Measurements from ENCODE around the gene RTN4R.

- TF ChIP-seq, protein P1, sequence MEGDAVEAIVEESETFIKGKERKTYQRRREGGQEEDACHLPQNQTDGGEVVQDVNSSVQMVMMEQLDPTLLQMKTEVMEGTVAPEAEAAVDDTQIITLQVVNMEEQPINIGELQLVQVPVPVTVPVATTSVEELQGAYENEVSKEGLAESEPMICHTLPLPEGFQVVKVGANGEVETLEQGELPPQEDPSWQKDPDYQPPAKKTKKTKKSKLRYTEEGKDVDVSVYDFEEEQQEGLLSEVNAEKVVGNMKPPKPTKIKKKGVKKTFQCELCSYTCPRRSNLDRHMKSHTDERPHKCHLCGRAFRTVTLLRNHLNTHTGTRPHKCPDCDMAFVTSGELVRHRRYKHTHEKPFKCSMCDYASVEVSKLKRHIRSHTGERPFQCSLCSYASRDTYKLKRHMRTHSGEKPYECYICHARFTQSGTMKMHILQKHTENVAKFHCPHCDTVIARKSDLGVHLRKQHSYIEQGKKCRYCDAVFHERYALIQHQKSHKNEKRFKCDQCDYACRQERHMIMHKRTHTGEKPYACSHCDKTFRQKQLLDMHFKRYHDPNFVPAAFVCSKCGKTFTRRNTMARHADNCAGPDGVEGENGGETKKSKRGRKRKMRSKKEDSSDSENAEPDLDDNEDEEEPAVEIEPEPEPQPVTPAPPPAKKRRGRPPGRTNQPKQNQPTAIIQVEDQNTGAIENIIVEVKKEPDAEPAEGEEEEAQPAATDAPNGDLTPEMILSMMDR (IDR thresholded peaks at IDR 0.05) = no peak
- TF ChIP-seq MEF2A (IDR thresholded peaks at IDR 0.05; ENCODE audit: borderline replicate concordance, low read depth) (no peak), FOSL2 (IDR thresholded peaks at IDR 0.05; ENCODE audit: borderline replicate concordance, low read depth) (no peak), TAF1 (IDR thresholded peaks at IDR 0.05; ENCODE audit: borderline replicate concordance, low read depth, low read length) (no peak)
Observed at GRCh38 chr22:20230777-20231420, 37.2 kb downstream of the RTN4R start.
